Measurements from ENCODE around the gene ERCC4. TPM values are rescaled to one million over a fixed set of nuclear protein-coding genes. Genes with fewer than 3 reads are reported as not detected.
A peak's percentile ranks its signal among the peaks of the same experiment; 100 is the strongest.

ERCC4 gene
- total RNA-seq, 2 donors from 2014 or later, result 13.1 to 22.6 TPM

DNA sequence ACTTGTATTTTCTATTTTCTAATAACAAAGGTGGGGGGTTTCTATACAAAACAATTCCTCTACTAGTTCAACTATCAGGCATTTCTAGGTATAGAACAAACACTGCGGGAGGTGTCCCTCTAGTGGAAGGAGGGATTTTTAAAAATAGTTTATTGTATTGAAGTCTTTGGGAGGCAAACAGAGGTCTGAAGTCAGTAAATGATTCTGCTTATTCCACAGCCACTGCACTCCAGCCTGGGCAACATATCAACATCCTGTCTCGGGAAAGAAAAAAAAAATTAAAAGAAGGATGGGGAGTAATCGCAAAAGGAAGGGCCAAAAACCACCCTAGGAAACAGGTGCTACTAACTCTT is 648 bp upstream of the ERCC4 start:
- ATAC-seq (no peak), DNase-seq (ENCODE audit: low spot score) (no peak)
- Mint-ChIP-seq H3K4me1 (ENCODE audit: low read depth in 2 of 2) (peaks cover 24% of the 10 kb centered on the region in 2 donors), H3K36me3 (peaks cover 5% of the 10 kb centered on the region), H3K4me3 (peak overlapping the region; percentile 97), H3K27ac (peak overlapping the region; percentile 94 to 99), H3K27me3 (peaks cover 6 to 13% of the 10 kb centered on the region in 2 donors), H3K9me3 (no peaks in the 10 kb centered on the region)

DNA sequence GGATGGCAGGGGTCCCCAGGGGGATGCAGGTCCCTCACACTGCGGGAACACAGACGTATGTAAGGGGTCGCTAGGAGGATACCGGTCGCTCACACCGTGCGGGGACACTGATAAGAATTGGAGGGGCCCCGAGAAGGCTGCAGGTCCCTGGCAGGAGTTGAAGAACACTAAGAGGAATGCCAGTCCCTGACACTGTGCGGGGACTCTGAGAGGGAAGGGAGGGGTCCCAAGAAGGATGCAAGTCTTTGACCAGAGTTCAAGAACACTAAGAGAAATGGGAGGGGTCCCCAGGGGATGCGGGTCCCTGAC is 510 bp downstream of the ERCC4 start:
- DNase-seq (ENCODE audit: low spot score) (no peak), ATAC-seq (no peak)
- peak overlapping the region; percentile 94 to 99 for H3K27ac Mint-ChIP-seq
- H3K4me3 Mint-ChIP-seq, result peak overlapping the region; percentile 97
- peaks cover 5% of the 10 kb centered on the region for H3K36me3 Mint-ChIP-seq
- peaks cover 24% of the 10 kb centered on the region in 2 donors for H3K4me1 Mint-ChIP-seq (ENCODE audit: low read depth in 2 of 2)
- no peaks in the 10 kb centered on the region for H3K9me3 Mint-ChIP-seq
- H3K27me3 Mint-ChIP-seq, result peaks cover 2 to 6% of the 10 kb centered on the region in 2 donors

DNA sequence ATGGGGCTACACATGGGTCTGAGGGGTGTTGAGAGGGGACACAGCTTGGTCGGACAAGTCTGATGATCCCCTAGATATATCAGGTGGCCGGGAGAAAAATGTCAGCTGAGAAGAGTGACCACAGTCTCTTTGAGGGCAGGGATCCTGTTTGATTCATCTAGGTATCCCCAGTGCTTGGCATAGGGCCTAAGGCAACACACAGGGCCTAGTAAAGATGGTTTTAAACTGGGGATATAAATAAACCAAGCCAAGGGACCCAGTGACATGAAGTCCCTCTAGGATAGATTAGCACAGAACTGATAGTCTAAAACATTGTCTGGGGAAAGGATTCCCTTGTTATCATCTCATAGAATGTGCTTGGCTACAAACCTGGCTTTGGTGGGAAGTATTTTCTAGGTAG is 1.4 kb downstream of the ERCC4 start:
- Mint-ChIP-seq H3K4me3 (peak overlapping the region; percentile 97), H3K9me3 (no peaks in the 10 kb centered on the region), H3K27ac (peak overlapping the region; percentile 94 to 99), H3K27me3 (peaks cover 2 to 6% of the 10 kb centered on the region in 2 donors), H3K4me1 (ENCODE audit: low read depth in 2 of 2) (peaks cover 24% of the 10 kb centered on the region in 2 donors), H3K36me3 (peaks cover 11% of the 10 kb centered on the region)
- ATAC-seq, result no peak
- no peak for DNase-seq (ENCODE audit: low spot score)

DNA sequence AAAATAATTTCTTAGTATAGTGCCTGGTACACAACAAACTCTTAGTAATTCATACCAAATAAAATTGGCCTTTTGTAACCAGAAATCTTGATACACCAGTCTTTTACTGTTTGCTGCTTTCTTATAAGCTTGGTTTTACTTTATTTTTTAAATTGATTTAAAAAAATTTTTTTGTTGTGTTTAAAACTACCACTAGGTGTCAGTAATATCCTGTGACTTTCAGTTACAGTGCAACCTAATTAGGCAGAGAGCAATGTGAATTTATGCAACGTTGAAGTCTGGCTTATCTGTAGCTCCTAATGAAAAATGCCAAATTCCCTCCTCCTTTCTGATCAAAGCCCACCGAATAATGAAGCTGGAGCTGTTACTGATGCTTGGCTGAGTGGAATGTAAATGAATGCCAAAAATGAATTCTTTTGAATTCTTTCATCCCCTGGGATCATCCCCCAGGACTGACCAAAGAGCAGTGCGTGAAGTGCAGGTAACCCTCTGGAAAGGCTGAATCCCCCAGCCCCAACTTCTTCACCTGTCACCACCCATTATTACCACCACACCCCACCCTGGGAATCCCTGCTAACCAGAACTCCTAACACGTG is 3.8 kb downstream of the ERCC4 start:
- Mint-ChIP-seq H3K27ac (peak overlapping the region in 1 of 2 donors; percentile 45), H3K4me1 (ENCODE audit: low read depth in 2 of 2) (peaks cover 21 to 24% of the 10 kb centered on the region in 2 donors), H3K36me3 (peaks cover 14% of the 10 kb centered on the region), H3K9me3 (no peaks in the 10 kb centered on the region), H3K27me3 (no peaks in the 10 kb centered on the region), H3K4me3 (no peak overlapping the region)
- DNase-seq (ENCODE audit: low spot score) (no peak), ATAC-seq (no peak)

DNA sequence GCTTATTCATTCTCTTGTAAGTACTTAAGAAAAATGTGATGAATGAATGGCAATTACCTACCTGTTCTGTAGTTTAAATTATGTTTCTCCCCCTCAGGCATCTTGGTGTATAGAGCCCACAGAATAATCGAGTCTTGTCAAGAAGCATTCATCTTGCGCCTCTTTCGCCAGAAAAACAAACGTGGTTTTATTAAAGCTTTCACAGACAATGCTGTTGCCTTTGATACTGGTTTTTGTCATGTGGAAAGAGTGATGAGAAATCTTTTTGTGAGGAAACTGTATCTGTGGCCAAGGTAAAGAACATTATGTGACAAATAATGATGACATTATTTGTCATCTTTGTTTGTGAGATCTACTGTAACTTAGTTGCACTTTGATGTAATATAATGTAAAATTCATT is 6.5 kb downstream of the ERCC4 start:
- ATAC-seq (no peak), DNase-seq (ENCODE audit: low spot score) (no peak)
- Mint-ChIP-seq H3K4me3 (no peak overlapping the region), H3K36me3 (peaks cover 14% of the 10 kb centered on the region), H3K27ac (no peak overlapping the region), H3K27me3 (no peaks in the 10 kb centered on the region), H3K4me1 (ENCODE audit: low read depth in 2 of 2) (peaks cover 3 to 5% of the 10 kb centered on the region in 2 donors), H3K9me3 (no peaks in the 10 kb centered on the region)

DNA sequence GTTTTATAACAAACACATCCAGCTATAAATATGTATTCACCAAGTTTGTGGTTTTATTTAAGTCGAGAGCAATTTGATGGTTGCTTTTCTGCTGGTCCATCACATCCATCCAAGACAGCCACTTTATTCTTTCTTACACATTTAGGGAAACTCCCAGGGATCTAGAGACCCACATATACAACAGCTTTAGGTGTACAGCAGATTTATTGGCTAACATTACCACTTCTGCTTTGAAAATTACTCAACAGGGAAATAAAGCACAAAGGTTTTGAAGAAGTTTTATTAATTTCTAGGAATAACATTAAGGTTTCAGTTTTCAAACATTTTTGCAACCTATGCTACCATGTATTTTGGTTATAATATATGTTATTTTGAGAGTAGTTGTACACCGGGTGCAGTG is 6.9 kb downstream of the ERCC4 start:
- Mint-ChIP-seq H3K4me3 (no peak overlapping the region), H3K4me1 (ENCODE audit: low read depth in 2 of 2) (peaks cover 3 to 5% of the 10 kb centered on the region in 2 donors), H3K36me3 (peaks cover 14% of the 10 kb centered on the region), H3K9me3 (no peaks in the 10 kb centered on the region), H3K27ac (no peak overlapping the region), H3K27me3 (no peaks in the 10 kb centered on the region)
- no peak for ATAC-seq
- no peak for DNase-seq (ENCODE audit: low spot score)

DNA sequence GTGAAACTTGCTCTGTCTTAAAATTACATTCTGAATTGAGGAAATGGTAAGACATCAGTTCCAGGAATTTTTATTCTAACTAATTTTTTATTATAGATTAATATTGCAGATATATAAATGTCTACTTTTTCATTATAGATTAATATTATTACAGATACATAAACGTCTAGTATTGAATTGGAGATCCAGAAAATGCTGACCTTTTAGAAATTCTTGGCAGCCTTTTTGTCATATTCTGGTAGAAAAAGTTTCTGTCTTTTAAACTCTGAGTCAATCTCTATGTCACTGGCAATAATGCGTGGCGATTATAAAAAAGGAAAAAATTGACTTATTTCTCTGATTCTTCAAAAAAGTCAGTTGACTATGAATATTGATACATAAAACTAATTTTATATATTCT is 8.7 kb downstream of the ERCC4 start:
- Mint-ChIP-seq H3K27ac (no peak overlapping the region), H3K27me3 (no peaks in the 10 kb centered on the region), H3K9me3 (no peaks in the 10 kb centered on the region), H3K4me1 (ENCODE audit: low read depth in 2 of 2) (peaks cover 3 to 5% of the 10 kb centered on the region in 2 donors), H3K4me3 (no peak overlapping the region), H3K36me3 (peaks cover 13% of the 10 kb centered on the region)
- DNase-seq (ENCODE audit: low spot score) (no peak), ATAC-seq (no peak)

DNA sequence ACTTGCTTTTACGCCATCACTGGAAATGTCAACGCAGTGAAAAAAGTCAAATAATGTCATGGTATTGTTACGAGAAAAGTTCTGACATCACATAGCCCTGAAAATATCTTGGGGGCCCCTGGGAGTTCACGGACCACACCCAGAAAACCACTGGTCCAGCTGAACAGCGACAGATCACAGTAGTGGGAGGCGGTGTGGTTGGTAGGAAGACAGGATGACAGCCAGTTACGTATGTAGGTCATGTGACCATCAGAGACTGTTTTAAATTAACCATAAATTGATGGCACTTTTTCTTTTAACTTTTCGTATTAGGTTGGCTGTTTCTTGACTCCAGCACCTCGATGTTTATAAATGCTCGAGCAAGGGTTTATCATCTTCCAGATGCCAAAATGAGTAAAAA is 11.9 kb downstream of the ERCC4 start:
- Mint-ChIP-seq H3K36me3 (peaks cover 13% of the 10 kb centered on the region), H3K27ac (no peak overlapping the region), H3K4me3 (no peak overlapping the region), H3K27me3 (no peaks in the 10 kb centered on the region), H3K9me3 (no peaks in the 10 kb centered on the region), H3K4me1 (ENCODE audit: low read depth in 2 of 2) (no peaks in the 10 kb centered on the region)
- ATAC-seq (no peak), DNase-seq (ENCODE audit: low spot score) (no peak)

DNA sequence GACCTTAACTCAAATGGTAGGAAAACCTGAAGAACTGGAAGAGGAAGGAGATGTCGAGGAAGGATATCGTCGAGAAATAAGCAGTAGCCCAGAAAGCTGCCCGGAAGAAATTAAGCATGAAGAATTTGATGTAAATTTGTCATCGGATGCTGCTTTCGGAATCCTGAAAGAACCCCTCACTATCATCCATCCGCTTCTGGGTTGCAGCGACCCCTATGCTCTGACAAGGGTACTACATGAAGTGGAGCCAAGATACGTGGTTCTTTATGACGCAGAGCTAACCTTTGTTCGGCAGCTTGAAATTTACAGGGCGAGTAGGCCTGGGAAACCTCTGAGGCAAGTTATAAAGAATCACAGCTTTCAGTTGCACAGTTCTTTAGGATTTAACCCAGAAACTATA is 15.5 kb downstream of the ERCC4 start:
- Mint-ChIP-seq H3K36me3 (peaks cover 29% of the 10 kb centered on the region), H3K27me3 (no peaks in the 10 kb centered on the region), H3K4me3 (no peak overlapping the region), H3K4me1 (ENCODE audit: low read depth in 2 of 2) (no peaks in the 10 kb centered on the region), H3K27ac (no peak overlapping the region), H3K9me3 (no peaks in the 10 kb centered on the region)
- ATAC-seq (no peak), DNase-seq (ENCODE audit: low spot score) (no peak)

DNA sequence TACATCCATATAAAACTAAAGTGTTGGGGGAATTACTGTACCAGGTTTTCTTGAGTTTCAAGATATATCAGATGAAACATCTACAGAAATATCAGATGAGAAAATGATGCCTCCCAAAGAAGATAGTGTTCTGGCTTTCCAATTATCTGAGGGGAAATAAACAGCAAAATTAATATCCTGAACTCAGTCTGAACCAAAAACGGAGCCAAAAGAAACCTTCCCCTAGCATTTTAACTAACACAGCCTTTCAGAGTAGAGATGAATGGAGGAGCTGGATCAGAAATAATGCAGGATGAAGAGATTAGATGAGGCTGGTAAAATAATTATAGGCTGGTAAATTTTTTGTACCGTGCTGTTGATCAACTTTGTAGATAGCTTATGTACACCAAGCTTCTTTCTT is 16.2 kb downstream of the ERCC4 start:
- no peak overlapping the region for H3K27ac Mint-ChIP-seq

DNA sequence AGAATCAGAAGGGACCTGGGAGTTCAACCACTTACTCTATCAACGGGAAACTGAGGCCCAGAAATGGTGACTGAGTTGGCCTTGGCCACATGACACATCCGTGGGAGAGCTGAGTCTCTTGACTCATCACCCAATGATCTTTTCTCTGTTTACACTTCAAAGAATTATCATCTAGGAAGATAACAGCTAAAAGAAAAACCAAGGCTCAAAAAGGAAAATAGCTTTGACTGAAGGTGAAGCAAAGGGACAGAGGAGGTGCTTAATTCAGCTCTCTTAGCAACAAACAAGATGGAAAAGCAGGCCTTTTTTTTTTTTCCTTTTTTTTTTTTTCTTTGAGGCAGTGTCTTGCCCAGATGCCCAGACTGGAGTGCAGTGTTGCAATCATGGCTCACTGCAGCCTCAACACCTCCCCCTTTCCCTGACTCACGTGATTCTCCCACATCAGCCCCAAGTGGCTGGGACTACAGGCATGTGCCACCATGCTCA is 16.7 kb downstream of the ERCC4 start:
- H3K4me3 Mint-ChIP-seq, result no peak overlapping the region
- H3K27ac Mint-ChIP-seq, result no peak overlapping the region
- H3K36me3 Mint-ChIP-seq, result peaks cover 29% of the 10 kb centered on the region
- H3K27me3 Mint-ChIP-seq, result no peaks in the 10 kb centered on the region
- no peaks in the 10 kb centered on the region for H3K4me1 Mint-ChIP-seq (ENCODE audit: low read depth in 2 of 2)
- no peaks in the 10 kb centered on the region for H3K9me3 Mint-ChIP-seq
- no peak for DNase-seq (ENCODE audit: low spot score)
- ATAC-seq, result no peak

More for the DNA sequence above, 16.2 kb downstream of the ERCC4 start:
- Mint-ChIP-seq H3K4me3 (no peak overlapping the region), H3K4me1 (ENCODE audit: low read depth in 2 of 2) (no peaks in the 10 kb centered on the region), H3K36me3 (peaks cover 29% of the 10 kb centered on the region), H3K9me3 (no peaks in the 10 kb centered on the region), H3K27me3 (no peaks in the 10 kb centered on the region)
- DNase-seq (ENCODE audit: low spot score), result no peak
- ATAC-seq, result no peak

DNA sequence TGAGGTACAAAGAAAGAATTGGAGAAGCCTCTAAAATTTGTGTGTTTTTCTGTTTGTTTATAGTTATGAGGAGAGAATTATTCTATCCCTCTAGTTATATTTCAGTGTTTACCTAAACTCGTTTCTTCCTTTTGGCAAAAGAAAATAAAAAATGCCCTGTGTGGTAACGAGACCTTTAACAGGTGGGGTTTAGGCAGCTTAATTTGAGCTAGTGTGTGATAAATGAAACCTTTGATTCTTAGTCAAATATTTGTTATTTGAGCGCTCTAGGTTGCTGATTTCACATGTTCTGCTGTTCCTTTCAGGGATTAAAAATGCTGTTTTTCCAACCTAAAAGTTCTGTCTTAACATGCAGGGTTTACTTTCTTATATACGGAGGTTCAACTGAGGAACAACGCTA is 17.5 kb downstream of the ERCC4 start:
- no peak for DNase-seq (ENCODE audit: low spot score)
- no peak for ATAC-seq
- no peaks in the 10 kb centered on the region for H3K9me3 Mint-ChIP-seq
- H3K27me3 Mint-ChIP-seq, result no peaks in the 10 kb centered on the region
- H3K4me3 Mint-ChIP-seq, result no peak overlapping the region
- H3K4me1 Mint-ChIP-seq (ENCODE audit: low read depth in 2 of 2), result no peaks in the 10 kb centered on the region
- H3K36me3 Mint-ChIP-seq, result peaks cover 29% of the 10 kb centered on the region
- no peak overlapping the region for H3K27ac Mint-ChIP-seq

DNA sequence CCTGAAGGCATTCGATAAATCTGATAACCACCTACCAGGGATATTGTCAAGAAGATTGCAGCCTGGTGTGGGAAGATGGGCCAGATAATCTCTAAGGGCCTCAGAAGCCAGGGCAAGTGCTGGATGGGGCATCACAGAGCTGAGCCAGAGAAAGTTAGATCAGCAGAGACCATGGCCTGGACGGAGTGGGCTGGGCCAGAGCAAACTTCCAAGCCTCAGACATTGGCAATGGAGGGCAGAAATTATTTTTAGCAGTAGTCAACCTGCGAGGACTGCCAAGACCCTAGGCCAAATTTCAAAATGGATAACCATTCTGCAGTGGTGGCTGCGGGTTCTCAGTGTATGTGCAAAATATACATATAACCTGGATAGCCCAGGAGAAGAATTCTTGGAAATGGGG is 18.5 kb downstream of the ERCC4 start:
- no peak for DNase-seq (ENCODE audit: low spot score)
- H3K36me3 Mint-ChIP-seq, result peaks cover 29% of the 10 kb centered on the region
- H3K27ac Mint-ChIP-seq, result no peak overlapping the region
- H3K4me3 Mint-ChIP-seq, result no peak overlapping the region
- H3K27me3 Mint-ChIP-seq, result no peaks in the 10 kb centered on the region
- no peaks in the 10 kb centered on the region for H3K9me3 Mint-ChIP-seq
- no peaks in the 10 kb centered on the region for H3K4me1 Mint-ChIP-seq (ENCODE audit: low read depth in 2 of 2)
- ATAC-seq, result no peak

DNA sequence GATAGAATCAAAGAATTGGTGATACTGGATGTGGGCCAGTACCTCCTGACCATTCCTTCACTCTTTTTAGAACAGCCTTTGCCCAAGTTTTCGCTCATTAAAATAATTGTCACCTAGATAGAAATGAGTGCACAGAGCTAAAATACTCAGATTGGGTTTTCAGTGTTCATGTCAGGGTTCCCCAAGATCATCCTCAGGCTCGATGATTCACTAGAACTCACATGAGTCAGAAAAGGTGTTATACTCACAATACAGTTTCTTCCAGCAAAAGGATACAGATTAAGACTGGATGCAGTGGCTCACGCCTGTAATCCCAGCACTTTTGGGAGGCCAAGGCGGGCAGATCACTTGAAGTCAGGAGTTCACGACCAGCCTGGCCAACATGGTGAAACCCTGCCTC is 19.9 kb downstream of the ERCC4 start:
- H3K9me3 Mint-ChIP-seq, result no peaks in the 10 kb centered on the region
- no peaks in the 10 kb centered on the region for H3K4me1 Mint-ChIP-seq (ENCODE audit: low read depth in 2 of 2)
- H3K36me3 Mint-ChIP-seq, result peaks cover 28% of the 10 kb centered on the region
- no peak overlapping the region for H3K4me3 Mint-ChIP-seq
- no peaks in the 10 kb centered on the region for H3K27me3 Mint-ChIP-seq
- DNase-seq (ENCODE audit: low spot score) (no peak), ATAC-seq (no peak)
- H3K27ac Mint-ChIP-seq, result no peak overlapping the region

DNA sequence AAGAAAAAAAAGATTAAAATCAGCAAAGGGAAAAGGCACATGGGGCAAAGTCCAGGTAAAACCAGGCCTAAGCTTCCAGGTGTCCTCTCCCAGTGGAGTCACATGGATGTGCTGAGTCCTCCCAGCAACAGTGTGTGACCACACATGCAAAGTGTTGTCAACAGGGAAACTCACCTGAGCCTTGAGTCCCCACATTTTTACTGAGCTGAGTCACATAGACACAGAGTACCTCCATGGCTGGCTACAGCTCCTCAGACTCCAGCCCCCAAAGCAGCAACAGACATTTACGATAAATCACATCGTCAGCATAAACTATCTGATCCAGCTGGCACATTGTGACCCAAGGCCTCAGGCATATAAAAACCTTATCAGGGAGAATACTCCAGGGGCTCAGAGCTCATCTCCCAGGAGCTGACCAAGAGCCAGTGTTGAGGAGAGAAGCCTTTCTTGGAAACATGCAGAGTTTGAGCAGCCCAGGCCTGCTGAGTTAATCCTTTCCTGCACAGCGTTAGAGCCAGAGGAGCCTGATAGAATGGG is 20.5 kb downstream of the ERCC4 start:
- H3K36me3 Mint-ChIP-seq, result peaks cover 22% of the 10 kb centered on the region
- H3K9me3 Mint-ChIP-seq, result no peaks in the 10 kb centered on the region
- no peak overlapping the region for H3K27ac Mint-ChIP-seq
- no peaks in the 10 kb centered on the region for H3K4me1 Mint-ChIP-seq (ENCODE audit: low read depth in 2 of 2)
- no peaks in the 10 kb centered on the region for H3K27me3 Mint-ChIP-seq
- no peak overlapping the region for H3K4me3 Mint-ChIP-seq
- DNase-seq (ENCODE audit: low spot score) (no peak), ATAC-seq (no peak)

Data from natural killer cell treated with Interleukin-12 subunit alpha and Interleukin-12 subunit beta and Interleukin-15 and Interleukin-18, amount 100 ng/mL, for 72 hours (primary cell).